HCT116 (cell line): ENCODE data around the gene WDR33.

ENCODE experiments used
- EZH2 ChIP-seq: fragments of 200-600 bp; sonication (generic); IDR thresholded peaks from 2 replicates; pipeline ENCODE4 v1.6.1; 2017; ENCODE audit warnings: antibody characterized with exemption, mixed run types
- EZH2phosphoT487 ChIP-seq: fragments of 200-600 bp; IDR thresholded peaks from 2 replicates; pipeline ENCODE4 v1.6.1; 2018; ENCODE audit warnings: antibody characterized with exemption, borderline replicate concordance
- POLR2A ChIP-seq: IDR thresholded peaks from 2 replicates; pipeline ENCODE4 v1.7.0; 2011; ENCODE audit warnings: borderline replicate concordance; ENCODE audit not compliant: insufficient read depth, insufficient read length; ENCODE audit errors: extremely low read depth
- POLR2AphosphoS5 ChIP-seq: IDR thresholded peaks from 2 replicates; pipeline ENCODE4 v1.6.1; 2011; ENCODE audit warnings: mild to moderate bottlenecking, low read depth, low read length, moderate library complexity
- RAD21 ChIP-seq: IDR thresholded peaks from 2 replicates; pipeline ENCODE4 v1.6.1; 2012; ENCODE audit warnings: low read depth, mild to moderate bottlenecking
- TCF7L2 ChIP-seq: IDR thresholded peaks from 2 replicates; pipeline ENCODE4 v1.7.0; 2011; ENCODE audit warnings: borderline replicate concordance, inconsistent platforms; ENCODE audit not compliant: insufficient read depth, insufficient read length; ENCODE audit errors: extremely low read depth
- YY1 ChIP-seq: IDR thresholded peaks from 2 replicates; pipeline ENCODE4 v1.6.1; 2011; ENCODE audit warnings: low read length, low read depth, moderate library complexity, mild to moderate bottlenecking; ENCODE audit not compliant: insufficient replicate concordance; ENCODE audit errors: extremely low read depth
- ZFX ChIP-seq: fragments of 450-650 bp; IDR thresholded peaks from 2 replicates; pipeline ENCODE4 v1.6.1; 2017
- ZNF274 ChIP-seq: fragments of 200-500 bp; sonication (Bioruptor generic); IDR thresholded peaks from 2 replicates; pipeline ENCODE4 v1.6.1; 2014; ENCODE audit warnings: mild to moderate bottlenecking, low read depth, low read length, inconsistent platforms
- TF ChIP-seq, protein P1 (sequence below), 3 experiments: fragments of 200-600 bp in 1 of 3; sonication (generic) in 1 of 3; IDR thresholded peaks in 2 of 3; conservative IDR thresholded peaks in 1 of 3; 2 replicates each; pipeline ENCODE4 v1.5.1; 2012 to 2017; ENCODE audit warnings: low read depth in 2 of 3, low read length in 2 of 3, antibody characterized with exemption in 1 of 3, borderline replicate concordance in 1 of 3, control low read depth in 1 of 3, mild to moderate bottlenecking in 1 of 3, mixed read lengths in 1 of 3, mixed run types in 1 of 3, moderate library complexity in 1 of 3; ENCODE audit not compliant: insufficient read depth in 1 of 3
- TF ChIP-seq, protein P2 (sequence below): IDR thresholded peaks from 2 replicates; pipeline ENCODE4 v1.6.1; 2012
- TF ChIP-seq, protein P3 (sequence below): IDR thresholded peaks from 2 replicates; pipeline ENCODE4 v1.6.1; 2012; ENCODE audit warnings: low read depth

DNA sequence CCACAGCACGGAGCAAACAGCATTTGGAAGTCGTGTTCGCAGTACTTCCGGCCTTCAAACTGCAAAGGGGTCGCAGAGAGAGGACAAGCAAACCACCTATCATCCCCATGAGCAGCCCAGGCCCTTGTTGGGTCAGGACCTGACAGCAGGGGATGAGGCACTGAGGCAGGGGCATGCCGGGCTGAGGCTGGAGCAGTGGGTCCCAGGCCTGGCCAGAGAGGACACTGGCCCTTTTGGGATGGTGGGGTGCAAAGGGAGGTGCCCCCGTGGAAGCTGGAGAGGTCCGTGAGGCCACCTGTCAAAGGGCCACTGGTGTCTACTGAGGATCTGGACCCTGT lies 156.2 kb downstream of the WDR33 start:
- TF ChIP-seq, protein P1, sequence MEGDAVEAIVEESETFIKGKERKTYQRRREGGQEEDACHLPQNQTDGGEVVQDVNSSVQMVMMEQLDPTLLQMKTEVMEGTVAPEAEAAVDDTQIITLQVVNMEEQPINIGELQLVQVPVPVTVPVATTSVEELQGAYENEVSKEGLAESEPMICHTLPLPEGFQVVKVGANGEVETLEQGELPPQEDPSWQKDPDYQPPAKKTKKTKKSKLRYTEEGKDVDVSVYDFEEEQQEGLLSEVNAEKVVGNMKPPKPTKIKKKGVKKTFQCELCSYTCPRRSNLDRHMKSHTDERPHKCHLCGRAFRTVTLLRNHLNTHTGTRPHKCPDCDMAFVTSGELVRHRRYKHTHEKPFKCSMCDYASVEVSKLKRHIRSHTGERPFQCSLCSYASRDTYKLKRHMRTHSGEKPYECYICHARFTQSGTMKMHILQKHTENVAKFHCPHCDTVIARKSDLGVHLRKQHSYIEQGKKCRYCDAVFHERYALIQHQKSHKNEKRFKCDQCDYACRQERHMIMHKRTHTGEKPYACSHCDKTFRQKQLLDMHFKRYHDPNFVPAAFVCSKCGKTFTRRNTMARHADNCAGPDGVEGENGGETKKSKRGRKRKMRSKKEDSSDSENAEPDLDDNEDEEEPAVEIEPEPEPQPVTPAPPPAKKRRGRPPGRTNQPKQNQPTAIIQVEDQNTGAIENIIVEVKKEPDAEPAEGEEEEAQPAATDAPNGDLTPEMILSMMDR (IDR thresholded peaks at IDR 0.05 in 2 of 3, conservative IDR thresholded peaks at IDR 0.05 in 1 of 3; ENCODE audit: borderline replicate concordance in 1 of 3, insufficient read depth in 1 of 3, low read depth in 2 of 3, low read length in 2 of 3): no peak
- TF ChIP-seq EZH2 (no peak), EZH2phosphoT487 (no peak), ZFX (no peak), POLR2A (no peak), POLR2AphosphoS5 (no peak), TCF7L2 (no peak), RAD21 (no peak), YY1 (no peak), ZNF274 (no peak)
- TF ChIP-seq, protein P2, sequence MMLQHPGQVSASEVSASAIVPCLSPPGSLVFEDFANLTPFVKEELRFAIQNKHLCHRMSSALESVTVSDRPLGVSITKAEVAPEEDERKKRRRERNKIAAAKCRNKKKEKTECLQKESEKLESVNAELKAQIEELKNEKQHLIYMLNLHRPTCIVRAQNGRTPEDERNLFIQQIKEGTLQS: no peak
- TF ChIP-seq, protein P3, sequence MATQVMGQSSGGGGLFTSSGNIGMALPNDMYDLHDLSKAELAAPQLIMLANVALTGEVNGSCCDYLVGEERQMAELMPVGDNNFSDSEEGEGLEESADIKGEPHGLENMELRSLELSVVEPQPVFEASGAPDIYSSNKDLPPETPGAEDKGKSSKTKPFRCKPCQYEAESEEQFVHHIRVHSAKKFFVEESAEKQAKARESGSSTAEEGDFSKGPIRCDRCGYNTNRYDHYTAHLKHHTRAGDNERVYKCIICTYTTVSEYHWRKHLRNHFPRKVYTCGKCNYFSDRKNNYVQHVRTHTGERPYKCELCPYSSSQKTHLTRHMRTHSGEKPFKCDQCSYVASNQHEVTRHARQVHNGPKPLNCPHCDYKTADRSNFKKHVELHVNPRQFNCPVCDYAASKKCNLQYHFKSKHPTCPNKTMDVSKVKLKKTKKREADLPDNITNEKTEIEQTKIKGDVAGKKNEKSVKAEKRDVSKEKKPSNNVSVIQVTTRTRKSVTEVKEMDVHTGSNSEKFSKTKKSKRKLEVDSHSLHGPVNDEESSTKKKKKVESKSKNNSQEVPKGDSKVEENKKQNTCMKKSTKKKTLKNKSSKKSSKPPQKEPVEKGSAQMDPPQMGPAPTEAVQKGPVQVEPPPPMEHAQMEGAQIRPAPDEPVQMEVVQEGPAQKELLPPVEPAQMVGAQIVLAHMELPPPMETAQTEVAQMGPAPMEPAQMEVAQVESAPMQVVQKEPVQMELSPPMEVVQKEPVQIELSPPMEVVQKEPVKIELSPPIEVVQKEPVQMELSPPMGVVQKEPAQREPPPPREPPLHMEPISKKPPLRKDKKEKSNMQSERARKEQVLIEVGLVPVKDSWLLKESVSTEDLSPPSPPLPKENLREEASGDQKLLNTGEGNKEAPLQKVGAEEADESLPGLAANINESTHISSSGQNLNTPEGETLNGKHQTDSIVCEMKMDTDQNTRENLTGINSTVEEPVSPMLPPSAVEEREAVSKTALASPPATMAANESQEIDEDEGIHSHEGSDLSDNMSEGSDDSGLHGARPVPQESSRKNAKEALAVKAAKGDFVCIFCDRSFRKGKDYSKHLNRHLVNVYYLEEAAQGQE: no peak
